Vein endothelial cell (primary cell): ENCODE data around the gene RHOT2. TPM values are rescaled to one million over a fixed set of nuclear protein-coding genes. Genes with fewer than 3 reads are reported as not detected.

Experiments used
- total RNA-seq: library from RNA; depleted of rRNA; stranded (reverse); fragments of >200 nt; gene quantifications from 2 replicates; pipeline ENCODE4 v1.2.3, GENCODE V29; 2012

RHOT2 gene
- total RNA-seq, 1 donor: 44.6 TPM

Other genes with a start within 250 kb of the RHOT2 start
- 27.4 and 37.9 TPM in 2 replicates for gene RAB11FIP3, start 242.5 kb upstream of the RHOT2 start, total RNA-seq
- 56.2 and 61.2 TPM in 2 replicates for gene CAPN15, start 140.4 kb upstream of the RHOT2 start, total RNA-seq
- not detected in 2 replicates for gene PRR35, start 107.7 kb upstream of the RHOT2 start, total RNA-seq
- 2.4 and 2.9 TPM in 2 replicates for gene NHLRC4, start 101.1 kb upstream of the RHOT2 start, total RNA-seq
- 28.4 and 45.1 TPM in 2 replicates for gene PIGQ, start 98.2 kb upstream of the RHOT2 start, total RNA-seq
- 15.0 and 17.0 TPM in 2 replicates for gene RAB40C, start 78.1 kb upstream of the RHOT2 start, total RNA-seq
- under 0.01 and 0.19 TPM in 2 replicates for gene WFIKKN1, start 37.1 kb upstream of the RHOT2 start, total RNA-seq
- gene METTL26, start 31.8 kb upstream of the RHOT2 start, total RNA-seq: 90.8 and 142 TPM in 2 replicates
- 14.0 and 20.9 TPM in 2 replicates for gene MCRIP2, start 26.3 kb upstream of the RHOT2 start, total RNA-seq
- 15.9 and 18.6 TPM in 2 replicates for gene WDR90, start 18.8 kb upstream of the RHOT2 start, total RNA-seq
- 0.38 and 0.65 TPM in 2 replicates for gene RHBDL1, start 7.5 kb downstream of the RHOT2 start, total RNA-seq
- gene STUB1, start 12.3 kb downstream of the RHOT2 start, total RNA-seq: 115 and 135 TPM in 2 replicates
- gene JMJD8, start 16.2 kb downstream of the RHOT2 start, total RNA-seq: 39.8 and 63.7 TPM in 2 replicates
- 8.5 and 9.5 TPM in 2 replicates for gene WDR24, start 22.3 kb downstream of the RHOT2 start, total RNA-seq
- gene FBXL16, start 37.7 kb downstream of the RHOT2 start, total RNA-seq: under 0.01 and 0.29 TPM in 2 replicates
- 22.2 and 35.3 TPM in 2 replicates for gene METRN, start 47.0 kb downstream of the RHOT2 start, total RNA-seq
- 23.1 and 33.6 TPM in 2 replicates for gene ANTKMT, start 53.0 kb downstream of the RHOT2 start, total RNA-seq
- gene CCDC78, start 58.3 kb downstream of the RHOT2 start, total RNA-seq: 1.3 and 1.6 TPM in 2 replicates
- gene HAGHL, start 59.0 kb downstream of the RHOT2 start, total RNA-seq: 9.7 and 13.4 TPM in 2 replicates
- gene CIAO3, start 72.9 kb downstream of the RHOT2 start, total RNA-seq: 36.8 and 40.5 TPM in 2 replicates
- not detected in 2 replicates for gene MSLN, start 92.6 kb downstream of the RHOT2 start, total RNA-seq
- gene RPUSD1, start 120.2 kb downstream of the RHOT2 start, total RNA-seq: 51.9 and 52.7 TPM in 2 replicates
- 15.0 and 20.4 TPM in 2 replicates for gene CHTF18, start 120.5 kb downstream of the RHOT2 start, total RNA-seq
- gene GNG13, start 132.6 kb downstream of the RHOT2 start, total RNA-seq: not detected in 2 replicates